DND-41 (cell line): ENCODE data around the gene VAV2.

Source experiments
- CTCF ChIP-seq: IDR thresholded peaks from 2 replicates; pipeline ENCODE4 v1.5.1; 2012; ENCODE audit warnings: borderline replicate concordance, low read length, moderate library complexity, mild to moderate bottlenecking; ENCODE audit not compliant: poor library complexity, severe bottlenecking; ENCODE audit errors: extremely low read depth
- EZH2 ChIP-seq: IDR thresholded peaks from 3 replicates; pipeline ENCODE4 v1.6.1; 2012; ENCODE audit warnings: borderline replicate concordance, low read depth, mild to moderate bottlenecking, moderate library complexity, low read length, inconsistent platforms; ENCODE audit not compliant: severe bottlenecking

GRCh38 chr9:133888048-133888808, 103.9 kb downstream of the VAV2 start:
- TF ChIP-seq CTCF, result no peak
- no peak for TF ChIP-seq EZH2
